Measurements from ENCODE around the gene C1QTNF12. TPM values are rescaled to one million over a fixed set of nuclear protein-coding genes. Genes with fewer than 3 reads are reported as not detected.

The C1QTNF12 gene
- total and polyA plus RNA-seq, 4 donors = 1.2 to 3.0 (median 2.0) TPM

- H3K9ac ChIP-seq (ENCODE audit: insufficient read depth in 1 of 2, low read length in 2 of 2) = no peak overlapping the region
- WGBS, 2 donors = 95 to 97% methylated on average over 28 to 31 of the region's 31 CpGs
- peaks cover 0 to 4% (median 1%) of the 10 kb centered on the region in 4 donors for H3K36me3 ChIP-seq (ENCODE audit: control insufficient read depth in 4 of 4, insufficient read depth in 4 of 4, low read length in 4 of 4)
- H3K4me1 ChIP-seq (ENCODE audit: control insufficient read depth in 5 of 5, insufficient read depth in 5 of 5, low read length in 5 of 5) = peaks cover 0 to 39% (median 0%) of the 10 kb centered on the region in 5 donors
- H3K4me3 ChIP-seq = no peak overlapping the region
- ATAC-seq (ENCODE audit: insufficient read depth, low FRiP score) (no peak), DNase-seq (peak in 1 of 3 donors; percentile 1)
- no peak for TF ChIP-seq CTCF (IDR thresholded peaks at IDR 0.05; ENCODE audit: control extremely low read depth, extremely low read depth)
- H3K27me3 ChIP-seq (ENCODE audit: control insufficient read depth in 3 of 3, insufficient read depth in 3 of 3, low read length in 2 of 3) = peaks cover 3 to 13% (median 4%) of the 10 kb centered on the region in 3 donors
- H3K9me3 ChIP-seq (ENCODE audit: control insufficient read depth in 4 of 4, insufficient read depth in 3 of 4, low read length in 3 of 4) = no peaks in the 10 kb centered on the region
- no peak overlapping the region for H3K27ac ChIP-seq (ENCODE audit: low read depth in 1 of 2, low read length in 1 of 2)
Observed at GRCh38 chr1:1210726-1211540, 35.6 kb downstream of the C1QTNF12 start.

GRCh38 chr1:1208713-1209433 is 37.6 kb downstream of the C1QTNF12 start:
- DNase-seq (no peak), ATAC-seq (ENCODE audit: insufficient read depth, low FRiP score) (no peak)
- Histone ChIP-seq H3K27me3 (ENCODE audit: control insufficient read depth in 3 of 3, insufficient read depth in 3 of 3, low read length in 2 of 3) (peaks cover 4 to 19% (median 7%) of the 10 kb centered on the region in 3 donors), H3K36me3 (ENCODE audit: control insufficient read depth in 4 of 4, insufficient read depth in 4 of 4, low read length in 4 of 4) (no peaks in the 10 kb centered on the region), H3K9ac (ENCODE audit: insufficient read depth in 1 of 2, low read length in 2 of 2) (no peak overlapping the region), H3K27ac (ENCODE audit: low read depth in 1 of 2, low read length in 1 of 2) (no peak overlapping the region), H3K4me3 (no peak overlapping the region), H3K4me1 (ENCODE audit: control insufficient read depth in 5 of 5, insufficient read depth in 5 of 5, low read length in 5 of 5) (peaks cover 0 to 24% (median 0%) of the 10 kb centered on the region in 5 donors), H3K9me3 (ENCODE audit: control insufficient read depth in 4 of 4, insufficient read depth in 3 of 4, low read length in 3 of 4) (no peaks in the 10 kb centered on the region)
- WGBS, 2 donors = 28 to 46% methylated on average over 33 to 38 of the region's 38 CpGs
- TF ChIP-seq CTCF (IDR thresholded peaks at IDR 0.05; ENCODE audit: control extremely low read depth, extremely low read depth) = no peak

- no peak overlapping the region for H3K27ac ChIP-seq (ENCODE audit: low read depth in 1 of 2, low read length in 1 of 2)
- DNase-seq = peak in 1 of 3 donors; percentile 0
- WGBS, 2 donors = 53 to 54% methylated on average over 11 of the region's 11 CpGs
Observed at GRCh38 chr1:1207571-1207892, 39.0 kb downstream of the C1QTNF12 start.

More at GRCh38 chr1:1207571-1207892, 39.0 kb downstream of the C1QTNF12 start:
- H3K36me3 ChIP-seq (ENCODE audit: control insufficient read depth in 4 of 4, insufficient read depth in 4 of 4, low read length in 4 of 4) = no peaks in the 10 kb centered on the region
- no peaks in the 10 kb centered on the region for H3K9me3 ChIP-seq (ENCODE audit: control insufficient read depth in 4 of 4, insufficient read depth in 3 of 4, low read length in 3 of 4)
- no peak for ATAC-seq (ENCODE audit: insufficient read depth, low FRiP score)
- TF ChIP-seq CTCF (IDR thresholded peaks at IDR 0.05; ENCODE audit: control extremely low read depth, extremely low read depth) = no peak
- peaks cover 0 to 20% (median 0%) of the 10 kb centered on the region in 5 donors for H3K4me1 ChIP-seq (ENCODE audit: control insufficient read depth in 5 of 5, insufficient read depth in 5 of 5, low read length in 5 of 5)
- no peak overlapping the region for H3K4me3 ChIP-seq
- no peak overlapping the region for H3K9ac ChIP-seq (ENCODE audit: insufficient read depth in 1 of 2, low read length in 2 of 2)
- H3K27me3 ChIP-seq (ENCODE audit: control insufficient read depth in 3 of 3, insufficient read depth in 3 of 3, low read length in 2 of 3) = peaks cover 4 to 21% (median 10%) of the 10 kb centered on the region in 3 donors

All from lung (tissue), 12 donors.